Activated naive CD4-positive, alpha-beta T cell treated with anti-CD3 and anti-CD28 coated beads, Interleukin-2, amount 10 ng/mL, durations not matched to agents 5 hours and 36 hours (primary cell): ENCODE measurements around the gene HJURP. TPM values are rescaled to one million over a fixed set of nuclear protein-coding genes. Genes with fewer than 3 reads are reported as not detected.

Source experiments
- total RNA-seq, 2 experiments: library from RNA; stranded (reverse); gene quantifications; one replicate each; pipeline ENCODE4 v1.2.3, GENCODE V29; 2021

The HJURP gene
- 10 to 100 TPM; 92.0 to 93.8 TPM for total RNA-seq

DNA sequence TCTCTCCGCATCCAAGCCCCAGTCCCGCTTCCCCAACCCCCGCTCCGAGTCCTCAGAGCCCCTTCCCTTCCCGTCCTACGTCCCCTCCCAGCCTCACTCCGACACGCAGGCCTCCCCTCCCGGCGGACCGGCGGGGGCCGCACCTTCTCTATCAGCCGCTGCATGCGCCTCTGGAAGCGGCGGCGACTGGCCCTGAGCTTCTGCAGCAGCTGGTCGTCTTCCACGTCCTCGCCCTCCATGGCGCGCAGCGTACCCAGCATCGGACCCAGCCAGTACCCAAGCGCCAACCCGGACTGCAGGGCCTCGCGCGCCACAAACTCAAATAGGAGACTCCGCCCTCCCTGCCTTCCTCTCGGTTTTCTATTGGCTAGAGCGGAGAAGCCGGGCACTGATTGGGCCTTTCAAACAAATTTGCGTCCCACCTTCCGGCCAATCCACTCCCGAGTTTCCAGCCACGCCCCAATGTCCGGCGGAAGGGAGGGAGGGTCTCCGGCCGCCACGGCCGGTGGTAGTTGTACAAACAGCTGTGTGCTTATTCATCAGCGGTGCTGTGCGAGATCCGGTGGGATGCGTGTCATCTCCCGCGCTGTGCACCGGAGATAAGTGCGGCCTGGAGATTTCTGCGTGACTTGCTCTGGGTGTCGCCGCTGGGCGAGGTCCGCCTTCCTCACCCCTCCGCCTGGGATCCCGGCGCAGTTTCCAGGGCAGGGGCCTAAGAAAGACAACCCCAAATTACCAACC lies at the start of gene HJURP:
Gene HJURP (minus strand): TSS at position 295 of the 741 bp plus-strand sequence. CDS start 35 bp downstream, at position 260.

DNA sequence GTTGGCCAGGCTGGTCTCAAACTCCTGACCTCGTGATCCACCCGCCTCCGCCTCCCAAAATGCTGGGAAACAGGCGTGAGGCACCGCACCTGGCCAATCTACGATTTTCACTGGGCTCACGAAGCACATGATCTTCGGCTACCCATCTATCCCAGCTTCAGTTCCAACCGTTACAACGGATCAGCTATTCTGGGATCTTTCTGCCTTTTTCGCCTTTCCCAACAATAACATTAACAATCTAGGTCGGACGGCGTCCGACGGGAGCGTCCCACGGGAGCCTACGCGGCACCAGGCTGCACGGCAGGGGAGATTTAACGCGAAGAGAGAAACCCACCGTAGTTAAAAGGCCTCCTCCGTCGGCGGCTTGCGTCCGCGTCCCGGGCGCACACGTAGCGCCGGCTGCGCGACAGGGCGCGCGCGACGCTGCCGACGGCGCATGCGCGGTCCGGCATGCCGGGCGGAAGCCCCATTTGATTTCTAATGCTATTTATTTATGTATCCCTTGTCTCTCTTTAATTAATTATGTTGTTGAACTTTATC lies 13.7 kb upstream of the HJURP start, which contains the start of gene MSL3B:
Gene MSL3B (minus strand): TSS at position 394 of the 540 bp plus-strand sequence.

Other genes starting within 250 kb of the HJURP start
- gene UGT1A8, start 236.9 kb downstream of the HJURP start, total RNA-seq, result not detected
- gene UGT1A10, start 218.1 kb downstream of the HJURP start, total RNA-seq, result not detected
- gene UGT1A9, start 182.6 kb downstream of the HJURP start, total RNA-seq, result not detected
- not detected for gene UGT1A7, start 172.6 kb downstream of the HJURP start, total RNA-seq
- gene UGT1A6, start 161.6 kb downstream of the HJURP start, total RNA-seq, result not detected
- not detected for gene UGT1A5, start 141.6 kb downstream of the HJURP start, total RNA-seq
- not detected for gene UGT1A4, start 135.8 kb downstream of the HJURP start, total RNA-seq
- not detected for gene UGT1A3, start 125.5 kb downstream of the HJURP start, total RNA-seq
- not detected for gene UGT1A1, start 94.3 kb downstream of the HJURP start, total RNA-seq
- not detected for gene MROH2A, start 76.2 kb downstream of the HJURP start, total RNA-seq
- not detected for gene TRPM8, start 62.8 kb upstream of the HJURP start, total RNA-seq
- not detected for gene SPP2, start 196.2 kb upstream of the HJURP start, total RNA-seq